ENCODE data around the gene OTOP2.

The OTOP2 gene

DNA sequence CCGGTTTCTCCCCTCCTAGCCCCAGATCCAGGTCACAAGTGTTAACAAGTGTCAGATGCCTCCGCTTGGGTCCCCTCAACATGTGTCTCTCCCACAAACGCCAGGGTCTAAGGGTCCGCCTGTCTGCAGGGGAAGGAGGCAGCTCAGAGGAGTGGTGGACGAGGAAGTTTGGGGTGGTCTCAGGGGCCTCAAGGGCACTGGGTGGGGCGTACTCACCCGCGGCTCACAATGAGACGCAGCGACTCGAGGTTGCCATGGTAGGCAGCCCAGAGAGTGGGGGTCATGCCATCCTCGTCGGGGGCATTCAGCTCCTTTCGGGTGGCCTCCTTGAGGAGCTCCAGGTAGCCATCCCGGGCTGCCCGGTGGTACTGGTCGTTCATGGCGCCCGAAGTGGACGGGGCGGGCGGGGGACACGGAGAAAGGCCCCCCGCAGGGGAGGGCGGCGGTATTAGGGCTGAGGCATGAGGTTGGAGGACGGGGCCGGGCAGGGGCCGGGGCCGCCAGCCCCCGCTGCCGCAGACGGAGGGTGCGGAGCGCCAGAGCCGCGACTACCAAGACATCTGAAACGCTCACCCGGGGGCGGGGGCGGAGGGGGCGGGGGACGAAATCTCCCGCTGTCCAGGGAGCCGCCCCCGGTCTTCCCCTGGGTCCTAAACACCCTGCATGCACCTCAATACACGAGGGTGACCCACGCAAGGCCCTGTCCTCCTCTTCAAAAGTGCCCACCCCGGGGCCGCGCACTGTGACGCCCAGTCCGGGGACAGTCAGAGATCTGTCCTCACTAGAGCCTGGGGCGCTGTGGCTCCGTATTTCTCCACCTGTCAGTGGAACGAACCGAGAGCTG, 1.2 kb upstream of the OTOP2 start, which contains the start of gene USH1G:
Gene USH1G, minus strand, starts transcription at position 562 of the 844 bp plus-strand sequence. Its CDS starts 182 bp downstream, at position 380.
- no peaks in the 10 kb centered on the region for H3K9me3 ChIP-seq (ENCODE audit: insufficient read depth, low read length)
- H3K4me3 ChIP-seq (ENCODE audit: insufficient read depth, low read length, poor library complexity, severe bottlenecking): no peak within 1 kb of the TSS

DNA sequence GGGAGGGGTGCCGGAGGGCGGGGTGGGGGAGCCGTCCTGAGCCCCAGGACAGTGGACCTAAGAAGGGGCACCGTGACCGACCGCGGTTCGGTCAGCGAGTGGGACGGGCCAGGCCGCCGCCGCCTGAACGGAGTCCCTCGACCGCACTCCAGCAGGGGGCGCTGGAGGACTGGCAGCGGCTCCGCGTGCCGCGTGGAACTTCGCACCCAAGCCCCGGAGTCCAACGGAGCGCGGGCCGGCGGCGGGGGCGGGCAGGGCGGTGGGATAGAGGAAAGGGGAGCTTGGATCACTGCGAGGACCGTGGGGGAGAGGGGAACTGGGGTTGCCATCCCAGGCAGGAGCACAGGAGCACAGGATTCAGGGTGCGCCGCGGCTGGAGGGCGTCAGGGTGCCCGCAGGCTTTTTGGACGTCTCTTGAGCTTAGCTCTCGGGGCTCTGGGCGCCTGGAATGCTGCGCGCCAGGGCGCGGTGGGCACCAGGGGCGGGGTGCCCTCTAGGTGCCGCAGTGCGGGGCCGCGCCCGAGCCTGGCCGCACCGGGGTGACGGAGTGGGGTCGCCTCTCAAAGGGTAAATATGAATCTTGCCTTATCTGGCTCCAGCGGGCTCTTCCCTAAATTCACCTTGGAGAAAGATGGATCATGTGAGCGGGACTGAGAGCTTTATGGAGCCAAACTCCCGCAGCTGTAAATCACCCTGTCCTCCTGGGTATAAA, 379 bp upstream of the OTOP2 start:
- Histone ChIP-seq H3K9me2 (replicated peaks; ENCODE audit: insufficient read depth, low read length) (no peaks in the 10 kb centered on the region), H2AFZ (ENCODE audit: low read depth, low read length, severe bottlenecking) (no peak overlapping the region), H3K36me3 (ENCODE audit: low read length) (no peaks in the 10 kb centered on the region), H3K9ac (ENCODE audit: low read length) (no peak overlapping the region), H3K9me3 (ENCODE audit: insufficient read depth, low read length) (no peaks in the 10 kb centered on the region), H3F3A (ENCODE audit: insufficient read depth) (no peaks in the 10 kb centered on the region), H3K79me2 (ENCODE audit: insufficient read depth, low read length) (no peaks in the 10 kb centered on the region), H3K27me3 (ENCODE audit: low read length) (no peaks in the 10 kb centered on the region), H3K27ac (ENCODE audit: low read depth, low read length) (no peak overlapping the region), H3K4me2 (ENCODE audit: low read depth, low read length, poor library complexity, severe bottlenecking) (no peak overlapping the region), H4K20me1 (ENCODE audit: low read depth, low read length) (no peaks in the 10 kb centered on the region), H3K4me3 (ENCODE audit: insufficient read depth, low read length, poor library complexity, severe bottlenecking) (no peak overlapping the region)
- TF ChIP-seq EZH2phosphoT487 (conservative IDR thresholded peaks at IDR 0.05; ENCODE audit: low read length): no peak
- TF ChIP-seq, protein P1, sequence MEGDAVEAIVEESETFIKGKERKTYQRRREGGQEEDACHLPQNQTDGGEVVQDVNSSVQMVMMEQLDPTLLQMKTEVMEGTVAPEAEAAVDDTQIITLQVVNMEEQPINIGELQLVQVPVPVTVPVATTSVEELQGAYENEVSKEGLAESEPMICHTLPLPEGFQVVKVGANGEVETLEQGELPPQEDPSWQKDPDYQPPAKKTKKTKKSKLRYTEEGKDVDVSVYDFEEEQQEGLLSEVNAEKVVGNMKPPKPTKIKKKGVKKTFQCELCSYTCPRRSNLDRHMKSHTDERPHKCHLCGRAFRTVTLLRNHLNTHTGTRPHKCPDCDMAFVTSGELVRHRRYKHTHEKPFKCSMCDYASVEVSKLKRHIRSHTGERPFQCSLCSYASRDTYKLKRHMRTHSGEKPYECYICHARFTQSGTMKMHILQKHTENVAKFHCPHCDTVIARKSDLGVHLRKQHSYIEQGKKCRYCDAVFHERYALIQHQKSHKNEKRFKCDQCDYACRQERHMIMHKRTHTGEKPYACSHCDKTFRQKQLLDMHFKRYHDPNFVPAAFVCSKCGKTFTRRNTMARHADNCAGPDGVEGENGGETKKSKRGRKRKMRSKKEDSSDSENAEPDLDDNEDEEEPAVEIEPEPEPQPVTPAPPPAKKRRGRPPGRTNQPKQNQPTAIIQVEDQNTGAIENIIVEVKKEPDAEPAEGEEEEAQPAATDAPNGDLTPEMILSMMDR (IDR thresholded peaks at IDR 0.05; ENCODE audit: insufficient read depth, low read length, poor library complexity, severe bottlenecking): peak; percentile 45

More for the DNA sequence above, 1.2 kb upstream of the OTOP2 start, which contains the start of gene USH1G:
- no peak within 1 kb of the TSS for H2AFZ ChIP-seq (ENCODE audit: low read depth, low read length, severe bottlenecking)
- H3K27me3 ChIP-seq (ENCODE audit: low read length): no peaks in the 10 kb centered on the region
- H4K20me1 ChIP-seq (ENCODE audit: low read depth, low read length): no peaks in the 10 kb centered on the region
- H3F3A ChIP-seq (ENCODE audit: insufficient read depth): no peaks in the 10 kb centered on the region
- H3K36me3 ChIP-seq (ENCODE audit: low read length): no peaks in the 10 kb centered on the region
- no peaks in the 10 kb centered on the region for H3K79me2 ChIP-seq (ENCODE audit: insufficient read depth, low read length)
- H3K4me2 ChIP-seq (ENCODE audit: low read depth, low read length, poor library complexity, severe bottlenecking): no peak within 1 kb of the TSS
- H3K9me2 ChIP-seq (replicated peaks; ENCODE audit: insufficient read depth, low read length): no peaks in the 10 kb centered on the region
- no peak for TF ChIP-seq EZH2phosphoT487 (conservative IDR thresholded peaks at IDR 0.05; ENCODE audit: low read length)
- TF ChIP-seq, protein P1 (IDR thresholded peaks at IDR 0.05; ENCODE audit: insufficient read depth, low read length, poor library complexity, severe bottlenecking): no peak
- H3K9ac ChIP-seq (ENCODE audit: low read length): no peak within 1 kb of the TSS
- H3K27ac ChIP-seq (ENCODE audit: low read depth, low read length): no peak within 1 kb of the TSS

DNA sequence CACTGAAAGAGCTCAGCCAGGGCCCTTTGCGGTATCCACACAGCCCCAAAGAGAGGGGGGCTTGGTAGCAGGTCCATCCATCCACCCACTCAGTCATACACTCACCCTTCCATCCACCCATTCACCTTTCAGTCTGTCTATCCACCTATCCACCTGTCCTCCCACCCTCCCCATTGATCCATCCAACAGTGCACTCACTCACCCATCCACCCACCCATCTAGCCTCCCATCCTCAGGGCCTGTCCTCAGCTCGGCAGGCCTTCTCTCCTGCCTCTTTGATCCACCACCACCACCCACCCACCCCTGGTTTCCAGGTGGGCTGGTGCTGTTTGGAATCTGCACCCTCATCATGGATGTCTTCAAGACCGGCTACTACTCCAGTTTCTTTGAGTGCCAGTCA, 1.2 kb downstream of the OTOP2 start:
- Histone ChIP-seq H3K9me3 (ENCODE audit: insufficient read depth, low read length) (no peaks in the 10 kb centered on the region), H3K79me2 (ENCODE audit: insufficient read depth, low read length) (no peaks in the 10 kb centered on the region), H3K27ac (ENCODE audit: low read depth, low read length) (no peak overlapping the region), H3K4me2 (ENCODE audit: low read depth, low read length, poor library complexity, severe bottlenecking) (no peak overlapping the region), H3K9ac (ENCODE audit: low read length) (no peak overlapping the region), H3K9me2 (replicated peaks; ENCODE audit: insufficient read depth, low read length) (no peaks in the 10 kb centered on the region), H3K27me3 (ENCODE audit: low read length) (no peaks in the 10 kb centered on the region), H3F3A (ENCODE audit: insufficient read depth) (no peaks in the 10 kb centered on the region), H4K20me1 (ENCODE audit: low read depth, low read length) (no peaks in the 10 kb centered on the region), H3K4me3 (ENCODE audit: insufficient read depth, low read length, poor library complexity, severe bottlenecking) (no peak overlapping the region), H2AFZ (ENCODE audit: low read depth, low read length, severe bottlenecking) (no peak overlapping the region), H3K36me3 (ENCODE audit: low read length) (no peaks in the 10 kb centered on the region)
- TF ChIP-seq, protein P1 (IDR thresholded peaks at IDR 0.05; ENCODE audit: insufficient read depth, low read length, poor library complexity, severe bottlenecking): no peak
- no peak for TF ChIP-seq EZH2phosphoT487 (conservative IDR thresholded peaks at IDR 0.05; ENCODE audit: low read length)

All from SU-DHL-6 (cell line).